Right forelimb (tissue), 1 donor: ENCODE data around the gene PAX5.
A peak's percentile ranks its signal among the peaks of the same experiment; 100 is the strongest.

Source experiments
- DNase-seq: peaks from one replicate; pipeline ENCODE4 v3.0.0-alpha.2; 2018

The PAX5 gene

DNA sequence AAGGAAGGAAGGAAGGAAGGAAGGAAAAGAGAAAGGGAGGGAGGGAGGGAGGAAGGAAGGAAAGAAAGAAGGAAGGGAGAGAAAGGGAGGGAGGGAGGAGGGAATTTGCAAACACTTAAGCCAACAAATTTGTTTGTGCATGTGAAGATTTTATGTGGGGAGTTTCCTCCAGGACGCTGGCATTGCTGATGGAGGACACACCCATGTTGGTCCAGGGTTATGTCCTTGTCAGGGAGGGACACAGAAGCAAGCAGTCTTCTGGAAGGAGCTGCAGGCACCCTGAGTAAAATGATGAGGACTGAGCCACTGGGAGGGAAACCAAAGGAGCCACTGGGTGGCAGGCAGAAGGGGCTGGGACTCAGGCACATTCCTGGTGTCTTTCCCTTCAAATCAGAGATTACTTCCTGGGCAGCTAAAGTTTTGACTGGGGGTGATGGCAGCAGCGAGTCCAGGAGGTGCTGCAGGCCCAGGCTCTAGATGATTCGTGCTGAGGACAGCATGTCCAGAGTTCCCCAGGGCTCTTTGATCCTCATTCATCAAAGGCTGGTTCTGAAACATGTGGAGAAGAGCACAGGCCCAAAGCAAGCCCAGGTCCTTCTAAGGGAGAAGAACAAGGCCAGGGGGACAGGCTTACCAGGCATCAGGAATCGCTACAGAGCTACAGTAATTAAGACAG lies 109.2 kb downstream of the PAX5 start:
- peak; percentile 2 for DNase-seq

- peak; percentile 9 for DNase-seq
These were observed 110.0 kb downstream of the PAX5 start for GRCh38 chr9:36924071-36924470.

GRCh38 chr9:36923025-36923625 lies 110.9 kb downstream of the PAX5 start:
- DNase-seq = peak; percentile 7

DNA sequence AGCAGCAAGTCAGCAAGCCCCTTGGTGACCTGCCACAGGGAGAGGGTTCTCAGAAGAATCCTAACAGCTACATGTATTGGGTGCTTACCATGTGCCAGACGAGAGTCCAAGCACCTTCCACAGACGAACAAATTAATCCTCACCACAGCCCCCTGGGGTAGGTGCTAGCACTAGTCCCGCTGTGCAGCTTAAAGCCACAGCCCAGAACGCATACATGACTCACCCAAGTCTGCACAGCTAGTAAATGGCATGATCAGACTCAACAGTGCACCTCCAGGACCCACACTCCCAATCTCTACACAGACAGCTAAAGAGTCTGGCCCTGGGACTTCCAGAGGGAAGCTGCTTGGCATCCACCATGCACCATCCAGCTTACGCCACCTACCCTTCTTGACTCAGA lies 111.5 kb downstream of the PAX5 start:
- peak; percentile 10 for DNase-seq

GRCh38 chr9:36914212-36914577 lies 119.9 kb downstream of the PAX5 start:
- DNase-seq = no peak

GRCh38 chr9:36913393-36914211 lies 120.5 kb downstream of the PAX5 start:
- DNase-seq = no peak

GRCh38 chr9:36912620-36913019 lies 121.4 kb downstream of the PAX5 start:
- DNase-seq = no peak

DNA sequence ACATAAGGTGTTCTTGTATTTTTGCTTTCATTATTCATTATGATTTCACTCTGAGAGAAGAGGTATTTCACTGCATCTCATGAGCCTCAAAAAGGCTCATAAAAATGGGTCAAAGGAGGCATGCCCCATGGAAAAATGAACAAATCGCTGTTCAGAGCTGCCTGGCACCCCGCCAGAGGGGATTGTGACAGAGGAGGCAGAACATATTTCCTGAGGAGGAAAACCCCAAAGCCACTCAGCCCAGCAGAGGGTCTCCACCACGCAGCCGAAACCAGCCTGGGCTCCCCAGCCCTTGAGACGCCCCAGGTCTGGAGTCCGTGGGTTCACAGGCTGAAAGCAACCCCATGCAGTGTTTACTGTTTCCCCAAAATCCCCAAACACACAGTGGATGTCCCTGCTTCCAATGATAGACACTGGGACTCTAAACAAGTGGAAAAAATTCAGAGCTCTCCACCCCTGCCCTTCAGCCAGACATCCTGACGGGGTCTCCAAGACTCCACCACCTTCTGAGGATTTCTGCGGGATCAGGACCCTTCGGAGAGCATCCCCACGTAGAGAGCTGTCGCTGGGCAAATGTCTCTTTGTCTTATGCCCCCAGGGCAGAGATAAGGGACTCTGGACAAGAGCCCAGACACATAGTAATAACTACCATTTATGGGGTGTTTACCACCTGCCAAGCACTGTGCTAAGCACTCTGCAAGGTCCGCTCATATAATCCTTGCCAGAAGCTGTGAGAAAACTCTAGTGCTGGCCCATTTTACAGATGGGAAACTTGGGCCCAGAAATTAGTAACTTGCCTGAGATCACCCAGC lies 122.3 kb downstream of the PAX5 start:
- DNase-seq = no peak

DNA sequence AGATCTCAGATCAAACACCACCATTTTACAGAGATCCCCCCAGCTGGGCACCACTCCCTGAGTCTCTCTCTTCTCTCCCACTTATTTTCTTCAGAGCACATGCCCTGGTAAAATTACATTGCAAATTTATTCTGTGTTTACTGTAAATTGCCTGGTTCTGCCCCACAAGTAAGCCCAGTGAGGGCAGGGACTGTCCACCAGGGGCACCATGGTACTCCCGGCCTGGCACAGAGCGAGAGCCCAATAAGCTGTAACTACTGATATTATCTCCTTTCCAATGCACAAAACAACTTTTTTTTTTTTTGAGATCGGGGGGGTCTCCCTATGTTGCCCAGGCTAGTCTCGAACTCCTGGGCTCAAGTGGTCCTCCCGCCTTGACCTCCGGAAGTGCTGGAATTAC lies 123.0 kb downstream of the PAX5 start:
- DNase-seq = no peak

- no peak for DNase-seq
These were observed 127.6 kb downstream of the PAX5 start for GRCh38 chr9:36906492-36906891.

- no peak for DNase-seq
These were observed 128.7 kb downstream of the PAX5 start for GRCh38 chr9:36905101-36906066.

DNA sequence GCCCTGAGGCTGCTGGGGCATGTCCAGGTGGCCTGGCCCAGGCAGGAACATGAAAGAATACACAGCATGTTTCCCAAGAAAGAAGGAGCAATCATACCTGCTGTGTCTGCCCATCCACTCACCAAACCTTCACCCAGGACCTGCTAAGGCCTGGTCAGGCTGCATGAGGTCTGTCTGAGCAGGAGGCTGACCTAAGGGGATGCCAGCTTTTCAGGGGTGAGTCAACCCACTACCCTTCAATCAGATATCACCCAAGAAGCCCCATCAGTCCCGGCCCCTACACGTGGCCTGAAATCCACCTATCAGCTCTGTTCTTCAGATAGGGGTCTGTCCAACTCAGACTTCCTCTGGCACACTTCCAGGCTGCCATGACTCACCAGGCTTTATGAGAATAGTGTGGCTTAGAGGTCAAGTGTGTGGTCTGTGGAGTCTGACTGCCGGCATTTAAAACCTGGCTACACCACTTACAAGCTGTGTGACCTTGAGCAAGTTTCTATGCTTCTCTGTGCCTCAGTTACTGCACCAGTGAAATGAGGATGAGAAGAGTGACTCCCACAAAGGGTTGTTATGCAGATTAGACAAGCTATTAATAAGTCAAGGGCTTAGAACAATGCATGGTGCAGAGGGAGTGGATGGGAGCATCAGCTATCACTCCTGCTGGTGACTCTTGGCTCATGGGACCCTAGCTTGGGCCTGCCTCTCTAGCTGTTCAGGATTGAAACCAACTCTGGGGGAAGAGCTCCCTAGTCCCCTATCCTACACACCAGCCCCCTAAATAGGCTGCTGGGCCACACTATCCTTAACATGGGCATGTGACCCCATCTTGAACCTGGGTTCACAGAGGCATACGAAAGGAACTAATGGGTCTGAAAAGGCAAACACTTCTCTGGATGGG lies 130.3 kb downstream of the PAX5 start:
- no peak for DNase-seq

- DNase-seq = no peak
These were observed 131.1 kb downstream of the PAX5 start for GRCh38 chr9:36902861-36903524.

GRCh38 chr9:36902080-36902716 lies 131.9 kb downstream of the PAX5 start:
- DNase-seq = no peak

- DNase-seq = no peak
These were observed 132.5 kb downstream of the PAX5 start for GRCh38 chr9:36901528-36901927.

DNA sequence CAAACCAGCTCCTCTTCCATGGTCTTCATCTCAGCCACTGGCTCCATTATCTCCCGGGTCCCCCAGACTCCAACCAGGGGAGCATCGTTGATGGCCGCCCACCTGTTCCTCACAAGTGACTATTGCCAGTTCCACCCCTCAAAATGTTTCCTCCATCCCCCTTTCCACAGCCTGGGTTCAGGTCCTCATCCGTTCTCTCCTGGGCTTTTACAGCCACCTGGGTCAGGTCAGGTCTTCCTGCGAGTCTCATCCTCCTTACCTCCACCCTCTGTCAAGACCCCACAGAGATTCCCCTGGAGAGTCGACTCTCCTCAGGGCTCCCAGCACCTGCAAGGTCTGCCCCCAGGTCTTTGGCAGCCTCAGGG lies 133.2 kb downstream of the PAX5 start:
- DNase-seq = no peak

DNA sequence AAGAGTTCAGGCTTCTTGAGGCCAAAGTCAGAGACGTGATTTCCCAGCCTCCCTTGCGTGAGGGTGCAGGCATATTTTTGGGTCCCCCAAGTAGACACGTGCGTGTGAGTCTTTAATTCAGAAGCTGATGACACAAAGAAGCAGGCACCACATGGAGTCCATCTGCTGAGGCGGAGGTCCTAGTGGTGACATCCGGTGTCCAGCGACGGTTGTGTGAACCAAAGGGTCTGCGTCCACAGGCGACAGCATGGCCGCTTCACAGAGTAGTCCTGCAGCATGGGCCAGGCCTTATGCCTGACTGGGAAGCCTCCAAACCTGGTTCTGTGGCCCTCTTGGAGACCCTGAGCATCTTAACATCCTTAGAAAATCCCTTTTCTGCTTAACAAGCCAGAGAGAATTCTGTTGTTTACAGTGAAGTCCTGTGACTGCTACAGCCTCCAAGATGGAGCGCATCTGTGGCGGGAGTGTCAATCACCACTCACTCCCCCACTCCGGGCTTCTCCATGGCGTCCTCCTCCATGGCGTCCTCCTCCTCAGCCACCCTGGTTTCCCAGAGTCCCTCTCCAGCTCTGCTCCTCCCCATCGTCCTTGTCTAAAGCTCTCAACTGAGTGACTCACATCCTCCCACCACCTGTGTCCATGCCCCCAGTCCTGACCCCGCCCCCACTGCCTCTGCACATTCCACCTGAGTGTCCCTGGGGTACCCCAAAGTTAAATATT lies 133.8 kb downstream of the PAX5 start:
- DNase-seq = no peak

GRCh38 chr9:36899406-36899805 lies 134.7 kb downstream of the PAX5 start:
- no peak for DNase-seq

DNA sequence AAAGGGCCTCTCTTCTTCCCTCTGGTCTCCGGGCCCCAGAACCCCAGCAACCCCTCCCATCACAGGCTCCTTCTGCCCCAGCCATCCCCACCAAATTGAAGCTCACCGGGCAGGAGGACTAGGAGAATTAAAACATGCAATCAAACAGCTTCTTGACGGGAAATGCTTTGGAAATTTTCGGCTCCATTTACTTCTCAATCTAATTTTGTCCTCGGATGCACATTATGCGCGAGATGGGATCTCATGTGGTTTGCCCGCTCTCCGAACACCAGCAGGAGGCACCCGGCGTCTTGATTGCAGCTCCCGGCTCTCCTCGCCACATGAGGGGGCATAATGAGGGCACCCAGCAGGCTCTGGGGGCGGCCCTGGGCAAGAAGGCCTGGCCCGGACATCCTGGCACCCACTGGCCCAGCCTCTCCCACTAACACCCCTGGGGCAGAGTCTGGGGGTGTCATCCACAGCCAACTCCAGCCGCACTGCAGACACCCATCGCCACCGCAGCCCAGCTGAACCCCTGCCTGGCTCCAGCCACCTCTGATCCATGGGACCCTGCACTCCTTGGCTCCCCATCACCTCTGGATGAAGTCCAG lies 135.5 kb downstream of the PAX5 start:
- DNase-seq = no peak
